WTC11 (cell line): ENCODE measurements around the gene MYO5B.

Experiments
- CREB1 ChIP-seq: sonication (generic); formaldehyde crosslinking; IDR thresholded peaks from 2 replicates; pipeline ENCODE4 v1.8.0; 2023; ENCODE audit warnings: mild to moderate bottlenecking, missing genetic modification reagents
- IRF2 ChIP-seq: sonication (generic); formaldehyde crosslinking; IDR thresholded peaks from 2 replicates; pipeline ENCODE4 v1.8.0; 2022; ENCODE audit warnings: low read depth, missing genetic modification reagents, borderline replicate concordance
- NFYB ChIP-seq: sonication (generic); formaldehyde crosslinking; conservative IDR thresholded peaks from 2 replicates; pipeline ENCODE4 v1.8.0; 2022; ENCODE audit warnings: low read depth, missing genetic modification reagents
- SMAD3 ChIP-seq: sonication (generic); formaldehyde crosslinking; IDR thresholded peaks from 2 replicates; pipeline ENCODE4 v1.8.0; 2022; ENCODE audit warnings: missing genetic modification reagents, mild to moderate bottlenecking, borderline replicate concordance
- TF ChIP-seq, protein P1 (sequence below): fragments of 200-600 bp; IDR thresholded peaks from 2 replicates; pipeline ENCODE4 v1.8.0; 2022; ENCODE audit warnings: antibody characterized with exemption
- TF ChIP-seq, protein P2 (sequence below): sonication (generic); formaldehyde crosslinking; conservative IDR thresholded peaks from 2 replicates; pipeline ENCODE4 v1.8.1; 2023; ENCODE audit warnings: mild to moderate bottlenecking, low read depth, missing genetic modification reagents, moderate library complexity
- TF ChIP-seq, protein P3 (sequence below): sonication (generic); formaldehyde crosslinking; IDR thresholded peaks from 2 replicates; pipeline ENCODE4 v1.8.1; 2023; ENCODE audit warnings: mild to moderate bottlenecking, missing genetic modification reagents, moderate library complexity

DNA sequence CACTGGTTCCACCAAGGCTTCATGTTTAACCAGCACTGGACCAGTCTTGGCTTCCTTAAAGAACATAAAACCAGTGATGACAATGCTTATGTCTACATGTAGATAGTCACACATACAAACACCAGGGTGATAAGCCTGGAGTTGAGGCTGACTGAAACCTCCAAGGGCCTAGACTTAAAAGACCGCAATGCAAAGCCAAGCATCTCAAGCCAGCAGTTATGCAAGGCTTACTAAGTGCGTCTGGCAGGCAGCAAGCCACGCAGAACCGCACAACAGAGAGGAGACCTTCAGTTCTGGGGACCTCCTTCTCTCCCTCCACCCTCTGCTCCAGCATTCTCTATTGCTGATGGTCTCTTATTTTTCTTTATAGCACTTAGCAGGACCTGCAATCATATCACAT is 318.4 kb downstream of the MYO5B start:
- TF ChIP-seq, protein P1, sequence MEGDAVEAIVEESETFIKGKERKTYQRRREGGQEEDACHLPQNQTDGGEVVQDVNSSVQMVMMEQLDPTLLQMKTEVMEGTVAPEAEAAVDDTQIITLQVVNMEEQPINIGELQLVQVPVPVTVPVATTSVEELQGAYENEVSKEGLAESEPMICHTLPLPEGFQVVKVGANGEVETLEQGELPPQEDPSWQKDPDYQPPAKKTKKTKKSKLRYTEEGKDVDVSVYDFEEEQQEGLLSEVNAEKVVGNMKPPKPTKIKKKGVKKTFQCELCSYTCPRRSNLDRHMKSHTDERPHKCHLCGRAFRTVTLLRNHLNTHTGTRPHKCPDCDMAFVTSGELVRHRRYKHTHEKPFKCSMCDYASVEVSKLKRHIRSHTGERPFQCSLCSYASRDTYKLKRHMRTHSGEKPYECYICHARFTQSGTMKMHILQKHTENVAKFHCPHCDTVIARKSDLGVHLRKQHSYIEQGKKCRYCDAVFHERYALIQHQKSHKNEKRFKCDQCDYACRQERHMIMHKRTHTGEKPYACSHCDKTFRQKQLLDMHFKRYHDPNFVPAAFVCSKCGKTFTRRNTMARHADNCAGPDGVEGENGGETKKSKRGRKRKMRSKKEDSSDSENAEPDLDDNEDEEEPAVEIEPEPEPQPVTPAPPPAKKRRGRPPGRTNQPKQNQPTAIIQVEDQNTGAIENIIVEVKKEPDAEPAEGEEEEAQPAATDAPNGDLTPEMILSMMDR: no peak
- TF ChIP-seq, protein P2, sequence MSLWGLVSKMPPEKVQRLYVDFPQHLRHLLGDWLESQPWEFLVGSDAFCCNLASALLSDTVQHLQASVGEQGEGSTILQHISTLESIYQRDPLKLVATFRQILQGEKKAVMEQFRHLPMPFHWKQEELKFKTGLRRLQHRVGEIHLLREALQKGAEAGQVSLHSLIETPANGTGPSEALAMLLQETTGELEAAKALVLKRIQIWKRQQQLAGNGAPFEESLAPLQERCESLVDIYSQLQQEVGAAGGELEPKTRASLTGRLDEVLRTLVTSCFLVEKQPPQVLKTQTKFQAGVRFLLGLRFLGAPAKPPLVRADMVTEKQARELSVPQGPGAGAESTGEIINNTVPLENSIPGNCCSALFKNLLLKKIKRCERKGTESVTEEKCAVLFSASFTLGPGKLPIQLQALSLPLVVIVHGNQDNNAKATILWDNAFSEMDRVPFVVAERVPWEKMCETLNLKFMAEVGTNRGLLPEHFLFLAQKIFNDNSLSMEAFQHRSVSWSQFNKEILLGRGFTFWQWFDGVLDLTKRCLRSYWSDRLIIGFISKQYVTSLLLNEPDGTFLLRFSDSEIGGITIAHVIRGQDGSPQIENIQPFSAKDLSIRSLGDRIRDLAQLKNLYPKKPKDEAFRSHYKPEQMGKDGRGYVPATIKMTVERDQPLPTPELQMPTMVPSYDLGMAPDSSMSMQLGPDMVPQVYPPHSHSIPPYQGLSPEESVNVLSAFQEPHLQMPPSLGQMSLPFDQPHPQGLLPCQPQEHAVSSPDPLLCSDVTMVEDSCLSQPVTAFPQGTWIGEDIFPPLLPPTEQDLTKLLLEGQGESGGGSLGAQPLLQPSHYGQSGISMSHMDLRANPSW: no peak
- TF ChIP-seq SMAD3 (CRISPR knock-in tag): no peak
- no peak for TF ChIP-seq NFYB (CRISPR knock-in tag)
- TF ChIP-seq CREB1: no peak
- TF ChIP-seq, protein P3, sequence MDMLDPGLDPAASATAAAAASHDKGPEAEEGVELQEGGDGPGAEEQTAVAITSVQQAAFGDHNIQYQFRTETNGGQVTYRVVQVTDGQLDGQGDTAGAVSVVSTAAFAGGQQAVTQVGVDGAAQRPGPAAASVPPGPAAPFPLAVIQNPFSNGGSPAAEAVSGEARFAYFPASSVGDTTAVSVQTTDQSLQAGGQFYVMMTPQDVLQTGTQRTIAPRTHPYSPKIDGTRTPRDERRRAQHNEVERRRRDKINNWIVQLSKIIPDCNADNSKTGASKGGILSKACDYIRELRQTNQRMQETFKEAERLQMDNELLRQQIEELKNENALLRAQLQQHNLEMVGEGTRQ (CRISPR knock-in tag): no peak
- TF ChIP-seq IRF2 (CRISPR knock-in tag): no peak
